Raji (cell line): ENCODE data around the gene PON3.

Source experiments
- POLR2A ChIP-seq: IDR thresholded peaks from 2 replicates; pipeline ENCODE4 v1.6.1; 2011; ENCODE audit warnings: low read depth, low read length, control low read depth; ENCODE audit not compliant: insufficient read depth

PON3 gene

DNA sequence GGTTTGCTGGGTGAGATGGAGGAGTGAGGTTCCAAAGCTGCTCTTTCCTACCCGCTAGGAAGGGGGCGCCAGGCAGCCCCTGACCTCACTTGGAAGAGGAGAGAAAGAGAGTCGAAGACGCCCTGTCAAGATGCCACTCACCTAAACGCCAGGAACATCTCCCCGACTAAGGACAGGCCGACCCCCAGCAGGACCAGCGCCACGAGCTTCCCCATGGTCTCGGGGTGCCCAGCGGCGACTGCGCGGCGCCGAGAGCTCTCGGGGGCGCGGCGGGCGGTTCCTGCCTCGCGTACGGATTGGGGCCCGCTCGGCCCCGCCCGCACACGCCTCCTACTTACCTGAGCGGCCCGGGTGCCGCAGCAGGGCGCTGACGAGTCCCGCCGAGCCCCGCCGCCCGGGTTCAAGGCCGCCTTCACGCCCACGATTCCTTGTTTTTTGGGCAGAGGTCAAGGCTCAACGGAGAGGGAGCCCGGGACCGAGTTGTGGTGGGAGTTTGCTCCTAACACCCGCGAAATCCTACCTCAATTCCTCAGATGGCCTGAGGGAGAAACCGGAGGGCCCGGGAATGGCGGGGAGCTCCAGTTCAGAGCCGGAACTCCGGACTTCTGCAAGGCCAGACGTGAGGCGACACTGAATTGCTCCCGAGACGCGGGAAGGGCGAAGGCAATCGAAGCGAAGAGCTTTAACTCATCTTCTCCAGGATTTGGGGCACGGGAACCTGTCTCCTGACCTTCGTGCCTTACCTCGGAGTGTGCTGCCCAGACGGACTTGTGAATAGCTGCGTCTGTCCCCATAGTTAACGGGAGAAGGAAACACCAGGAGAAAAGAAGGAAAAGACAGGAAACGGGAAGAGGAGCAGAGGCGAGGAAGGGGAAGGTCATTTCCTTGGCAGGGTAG is at the start of gene PON3:
Gene PON3, minus strand, starts transcription at position 240 of the 897 bp plus-strand sequence. Its CDS starts 25 bp downstream, at position 215.
- no peak for TF ChIP-seq POLR2A

DNA sequence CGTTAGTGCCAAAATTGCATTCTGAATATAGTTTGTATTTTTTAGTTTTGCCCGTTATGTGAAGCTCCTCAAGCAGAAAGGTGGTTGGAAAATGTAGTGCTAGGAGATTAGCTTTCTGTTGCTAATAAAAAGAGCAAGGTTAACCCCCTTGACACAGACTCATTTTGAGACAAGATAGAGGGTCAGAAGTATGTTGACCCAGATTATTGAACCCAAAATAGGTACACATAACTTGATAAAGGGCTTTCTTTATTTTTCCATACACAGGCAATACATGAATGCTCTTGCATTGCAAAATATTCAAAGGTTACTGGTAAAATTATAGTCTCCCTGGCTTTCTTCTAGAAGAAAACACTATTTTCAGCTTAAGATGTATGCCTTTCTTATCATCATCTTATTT is 48.6 kb upstream of the PON3 start:
- TF ChIP-seq POLR2A, result no peak

DNA sequence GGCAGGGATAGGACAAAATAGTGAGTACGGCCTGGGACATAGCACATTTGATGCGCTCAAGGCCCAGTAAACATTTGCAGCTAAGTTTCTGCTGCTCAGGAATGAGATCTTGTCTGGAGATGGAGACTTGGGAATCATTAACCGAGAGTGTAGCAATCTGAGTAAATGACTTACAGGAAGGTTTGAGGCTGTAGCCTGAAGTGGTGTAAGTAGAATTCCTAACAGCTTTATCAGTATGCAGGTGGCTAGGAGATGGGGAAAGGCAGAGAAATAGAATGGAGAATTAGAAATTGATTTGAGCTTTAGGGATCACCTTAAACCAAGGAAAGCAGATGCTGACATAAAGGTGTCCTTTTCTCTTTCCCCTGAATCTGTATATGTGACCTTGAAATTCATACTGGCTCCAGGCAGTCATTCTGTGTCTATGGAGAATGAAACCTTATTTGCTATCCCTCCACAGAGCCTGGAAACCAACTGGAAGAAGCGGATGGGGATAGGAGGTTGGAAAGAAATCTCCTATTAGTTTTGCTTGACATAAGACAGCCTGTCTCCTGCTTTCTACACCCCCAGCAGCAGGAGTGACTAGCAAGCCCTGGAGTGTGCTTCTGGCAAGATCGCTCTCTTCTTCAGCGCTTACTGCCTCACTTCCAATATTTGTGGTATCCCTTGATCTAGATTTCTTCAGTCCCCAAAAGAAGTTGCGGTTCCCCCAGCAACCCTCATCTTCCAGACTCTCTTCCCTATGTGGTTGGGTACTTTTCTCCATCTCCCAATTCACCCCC is 45.1 kb upstream of the PON3 start:
- TF ChIP-seq POLR2A, result no peak

DNA sequence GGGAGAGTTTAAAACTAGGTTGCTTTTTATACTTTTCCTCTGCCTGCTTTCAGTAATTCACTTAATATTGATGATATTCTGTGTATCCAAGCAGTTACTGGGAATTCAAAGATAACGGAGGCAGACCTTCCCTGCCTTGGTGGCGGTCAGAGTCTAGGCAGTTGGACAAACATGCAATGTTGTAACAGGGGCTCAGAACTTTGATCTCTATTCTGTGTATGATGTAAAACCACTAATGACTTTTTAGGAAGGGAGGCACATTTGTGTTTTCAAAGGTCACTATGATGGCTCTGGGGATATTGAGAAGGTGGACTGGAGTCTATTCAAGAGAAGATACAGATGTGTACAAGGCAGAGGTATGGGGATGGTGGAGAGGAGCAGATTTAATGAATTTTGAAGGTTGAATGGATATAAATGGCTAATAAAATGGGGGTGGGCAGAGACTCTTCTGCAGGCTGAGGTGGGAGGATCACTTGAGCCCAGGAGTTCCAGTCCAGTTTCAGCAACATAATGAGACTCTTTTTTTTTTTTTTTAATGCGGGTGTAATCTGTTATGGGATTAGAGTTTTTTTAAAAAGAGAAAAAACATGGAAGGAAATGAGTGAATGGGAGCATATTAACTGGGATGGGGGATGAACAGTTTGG is 44.3 kb upstream of the PON3 start:
- no peak for TF ChIP-seq POLR2A

DNA sequence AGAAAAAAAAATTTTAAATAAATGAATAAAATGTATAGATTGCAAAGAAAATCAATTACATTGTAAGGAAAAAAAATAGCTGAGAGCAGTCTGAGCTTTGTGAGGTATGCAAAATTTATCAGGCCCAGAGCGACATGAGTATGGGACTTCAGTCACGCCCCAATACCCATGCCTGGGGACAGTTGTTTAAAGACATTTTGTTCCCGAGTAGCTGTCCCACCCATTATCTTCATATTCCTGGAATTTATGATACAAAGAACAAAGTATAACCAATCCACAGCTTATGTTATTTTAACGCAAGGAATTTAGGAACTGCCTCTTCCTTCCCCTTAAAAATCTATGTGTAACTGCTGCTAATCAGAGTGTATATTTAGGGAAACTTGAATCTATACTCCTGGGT is 40.2 kb upstream of the PON3 start:
- TF ChIP-seq POLR2A, result no peak

DNA sequence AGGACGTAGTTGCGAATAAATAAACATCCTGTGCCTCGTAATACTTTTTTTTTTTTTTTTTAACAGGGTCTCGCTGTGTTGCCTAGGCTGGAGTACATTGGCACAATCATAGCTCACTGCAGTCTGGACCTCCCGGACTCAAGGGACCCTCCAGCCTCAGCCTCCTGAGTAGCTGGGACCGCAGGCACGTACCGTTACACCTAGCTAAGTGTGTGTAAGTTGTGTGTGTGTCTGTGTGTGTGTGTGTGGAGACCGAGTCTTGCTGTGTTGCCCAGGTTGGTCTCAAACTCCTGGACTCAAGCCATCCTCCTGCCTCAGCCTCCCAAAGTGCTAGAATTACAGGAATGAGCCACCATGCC is 39.2 kb upstream of the PON3 start:
- TF ChIP-seq POLR2A, result no peak

DNA sequence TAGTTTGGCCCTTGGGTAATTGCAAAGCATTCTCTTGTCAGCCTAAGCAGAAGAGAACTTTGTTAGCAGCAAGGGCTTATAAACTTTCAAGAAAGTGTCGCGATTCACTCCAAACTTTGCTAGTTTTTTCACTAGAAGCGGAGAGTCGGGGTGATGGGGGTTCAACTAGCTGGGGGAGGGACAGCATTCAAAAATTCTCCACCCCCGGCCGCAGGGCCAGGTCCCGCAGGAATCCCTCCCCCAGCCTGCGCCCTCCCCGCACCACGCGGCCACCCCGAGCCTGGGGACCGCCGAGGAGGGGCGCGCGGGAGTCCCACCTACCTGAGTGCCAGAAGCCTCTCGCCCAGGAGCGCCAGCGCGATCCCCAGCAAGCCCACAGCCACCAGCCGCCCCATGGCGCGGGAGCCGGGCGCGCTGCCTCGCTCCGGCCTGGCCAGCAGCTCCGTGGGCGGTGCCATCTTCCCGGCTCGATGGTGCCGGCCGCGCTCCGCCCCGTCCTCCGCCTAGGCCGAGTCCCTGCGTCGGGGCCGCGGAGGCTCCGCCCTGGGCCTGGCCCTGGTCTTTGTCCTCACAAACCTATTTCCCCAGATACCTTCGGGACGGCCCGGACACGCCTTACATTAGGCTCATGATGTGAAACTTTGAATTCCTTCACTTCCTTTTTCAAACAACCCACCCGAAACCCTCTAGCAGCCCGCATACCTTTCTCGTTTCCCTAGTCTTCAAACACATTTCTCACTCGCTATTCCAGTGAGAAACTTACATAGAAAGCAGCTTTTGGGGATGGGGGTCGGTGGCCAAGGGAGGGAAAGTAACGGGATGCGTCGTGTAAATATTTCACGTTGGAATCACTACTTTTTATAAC is 38.6 kb upstream of the PON3 start, which contains the start of gene PON2:
Gene PON2, minus strand, starts transcription at position 472 of the 865 bp plus-strand sequence. Its CDS starts 77 bp downstream, at position 395.
- TF ChIP-seq POLR2A, result no peak

DNA sequence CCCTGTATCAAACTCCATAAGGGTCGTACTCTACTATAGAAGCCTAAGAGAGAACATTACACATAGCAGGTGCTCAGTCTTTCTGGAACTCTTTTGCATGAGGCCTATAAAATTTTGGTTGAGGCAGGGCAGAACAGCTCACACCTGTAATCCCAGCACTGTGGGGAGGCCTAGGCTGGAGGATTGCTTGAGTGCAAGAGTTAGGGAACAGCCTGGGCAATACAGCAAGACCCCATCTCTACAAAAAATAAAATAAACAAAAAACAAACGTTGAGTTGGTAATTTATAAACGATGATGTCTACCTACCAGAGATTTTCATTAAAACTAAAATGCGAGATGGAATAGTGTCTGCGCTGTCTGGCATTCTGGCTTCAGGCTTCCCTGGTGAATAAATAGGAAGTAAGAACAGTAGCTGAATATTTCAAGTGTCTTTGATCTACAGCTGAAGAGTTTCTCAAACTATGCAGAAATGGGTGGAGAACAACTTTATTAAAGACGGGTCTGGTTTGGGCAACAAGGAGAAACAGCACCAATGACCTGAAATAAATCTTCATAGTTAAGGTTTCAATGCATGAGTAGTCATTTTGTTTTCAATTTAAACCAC is 37.9 kb upstream of the PON3 start:
- no peak for TF ChIP-seq POLR2A

DNA sequence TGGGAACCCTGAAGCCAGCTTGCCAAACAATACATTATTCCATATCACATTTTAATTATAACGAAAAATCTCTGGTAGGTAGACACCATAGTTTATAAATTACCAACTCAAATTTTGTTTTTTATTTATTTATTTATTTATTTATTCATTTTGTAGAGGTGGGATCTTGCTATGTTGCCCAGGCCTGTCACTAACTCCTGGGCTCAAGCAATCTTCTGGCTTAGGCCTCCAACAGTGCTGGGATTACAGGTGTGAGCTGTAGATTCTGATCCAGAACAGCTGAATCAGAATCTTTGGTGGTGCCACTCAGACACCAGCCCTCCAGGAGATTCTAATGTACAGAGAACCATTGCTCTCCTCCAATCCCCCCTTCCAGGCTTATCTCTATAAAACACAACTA is 37.0 kb upstream of the PON3 start:
- no peak for TF ChIP-seq POLR2A

DNA sequence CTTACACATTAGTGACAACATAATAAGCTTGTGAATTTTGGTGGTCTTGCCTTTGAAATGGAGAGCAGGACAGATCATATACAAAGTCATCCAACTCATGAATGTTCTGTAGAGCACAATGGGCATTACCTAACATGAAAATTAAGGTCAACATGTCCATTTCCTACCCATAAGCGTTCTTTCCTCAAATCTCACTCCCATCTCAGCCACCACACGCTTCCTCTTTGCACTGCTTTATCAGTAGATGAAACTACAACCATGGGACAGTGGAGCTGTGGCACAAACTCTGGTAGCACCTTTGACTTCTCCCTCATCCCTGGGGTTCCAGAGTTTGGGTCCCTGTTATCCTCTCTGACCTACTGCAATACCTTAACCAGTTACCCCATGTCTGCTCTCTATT is 36.4 kb upstream of the PON3 start:
- TF ChIP-seq POLR2A, result no peak

DNA sequence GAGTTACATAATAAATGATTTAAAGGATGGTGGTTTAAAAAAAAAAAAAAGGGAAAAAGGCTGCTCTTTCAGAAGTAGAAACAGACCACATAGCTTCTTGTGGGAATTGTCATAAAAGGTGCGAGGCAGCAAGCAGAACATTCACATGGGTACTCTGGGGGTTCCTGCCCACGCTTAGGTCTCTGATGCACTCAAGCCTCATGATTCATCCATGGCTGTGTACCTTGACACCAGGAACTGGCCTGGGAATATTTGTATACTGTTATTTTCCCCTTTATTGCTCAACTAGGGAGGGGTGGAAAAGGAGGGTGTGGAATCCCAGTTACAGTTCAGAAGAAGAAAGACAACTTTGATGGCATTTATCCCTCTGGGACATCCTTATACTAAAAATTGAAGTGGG is 34.7 kb upstream of the PON3 start:
- TF ChIP-seq POLR2A, result no peak

DNA sequence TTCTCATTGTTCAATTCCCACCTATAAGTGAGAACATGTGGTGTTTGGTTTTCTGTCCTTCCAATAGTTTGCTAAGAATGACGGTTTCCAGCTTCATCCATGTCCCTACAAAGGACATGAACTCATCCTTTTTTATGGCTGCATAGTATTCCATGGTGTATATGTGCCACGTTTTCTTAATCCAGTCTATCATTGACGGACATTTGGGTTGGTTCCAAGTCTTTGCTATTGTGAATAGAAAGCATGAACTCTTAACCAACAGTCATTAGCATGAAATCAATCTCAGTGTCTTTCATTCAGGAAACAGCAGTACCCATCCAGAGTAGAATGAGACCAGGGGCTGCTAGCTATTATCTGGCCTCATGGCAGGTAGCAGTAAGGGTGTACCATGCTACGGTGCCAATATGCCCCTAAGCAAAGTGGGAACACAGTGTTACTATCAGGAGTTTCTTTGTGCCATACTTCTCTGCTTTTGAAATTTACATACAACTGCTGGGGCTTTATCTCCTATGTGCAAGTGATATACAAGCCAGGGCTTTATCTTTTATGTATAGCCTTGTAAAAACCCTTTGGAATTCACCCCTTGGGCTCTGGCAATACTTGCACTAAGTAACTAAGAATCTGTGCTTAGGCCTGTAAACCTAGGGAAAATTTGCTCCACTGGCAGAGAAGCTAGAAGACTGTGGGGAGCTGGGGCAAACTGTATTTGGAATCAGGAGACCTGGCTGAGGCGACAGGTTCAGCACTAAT is 33.2 kb upstream of the PON3 start:
- TF ChIP-seq POLR2A, result no peak

DNA sequence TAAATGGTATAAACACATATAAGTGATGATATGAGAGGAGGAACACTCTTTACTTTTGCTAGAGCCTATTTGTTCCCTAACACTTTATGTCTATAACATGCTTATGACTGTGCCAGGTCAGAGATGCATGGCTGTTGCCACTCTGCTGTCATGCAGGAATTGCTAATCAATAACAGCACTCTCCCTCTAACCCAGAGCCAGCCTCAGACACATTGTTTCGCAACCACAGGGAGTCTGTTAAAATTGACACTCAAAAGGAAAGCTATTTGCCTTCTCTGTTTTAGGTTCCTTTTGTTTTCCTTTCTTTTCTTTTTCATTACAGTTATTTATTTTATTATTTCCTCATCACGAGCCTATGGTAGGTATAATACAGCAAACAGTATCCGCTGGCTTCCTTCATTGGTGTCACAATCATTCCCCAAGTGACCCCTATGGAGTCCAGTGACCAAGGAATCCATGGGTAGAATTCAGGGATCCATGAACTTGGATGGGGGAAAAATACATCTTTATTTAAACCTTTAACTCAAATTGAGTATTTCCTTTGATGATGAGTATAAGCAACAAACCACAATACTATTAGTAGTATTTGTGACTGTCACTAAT is 31.8 kb upstream of the PON3 start:
- TF ChIP-seq POLR2A, result no peak
